Uterus (tissue), 2 donors: ENCODE results near the gene PRUNE1.

Source experiments
- POLR2A ChIP-seq, 2 donors: fragments of 450-650 bp; IDR thresholded peaks; one replicate each; pipeline ENCODE4 v1.6.1; 2016; ENCODE audit warnings: antibody characterized with exemption in 2 of 2, mild to moderate bottlenecking in 1 of 2, moderate library complexity in 1 of 2
- TF ChIP-seq, protein P1 (sequence below), 4 experiments: fragments of 200-600 bp in 2 of 4; fragments of 450-650 bp in 2 of 4; sonication (generic) in 2 of 4; IDR thresholded peaks; one replicate each; pipeline ENCODE4 v1.5.1; 2016 to 2019; ENCODE audit warnings: antibody characterized with exemption in 4 of 4, mild to moderate bottlenecking in 2 of 4, moderate library complexity in 1 of 4

DNA sequence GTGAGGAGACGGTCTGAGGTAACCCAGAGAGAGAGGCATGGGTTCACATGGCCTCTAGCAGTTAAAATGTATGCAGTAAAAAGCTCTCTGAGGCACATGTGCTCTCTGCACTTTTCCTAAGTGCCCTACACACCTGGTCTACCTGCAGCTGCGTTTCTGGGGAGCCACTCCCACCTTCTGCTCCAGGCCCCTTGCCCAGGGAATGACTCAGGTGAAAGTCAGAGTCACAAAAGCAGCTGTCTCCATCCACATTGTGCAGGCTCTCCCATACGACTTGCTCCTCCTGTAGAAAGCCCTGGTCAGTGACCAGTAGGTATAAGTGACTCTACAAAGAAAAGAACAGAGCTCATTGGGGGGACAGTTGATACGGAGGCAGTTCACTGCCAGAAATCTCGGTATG, 10.3 kb upstream of the PRUNE1 start:
- TF ChIP-seq, protein P1, sequence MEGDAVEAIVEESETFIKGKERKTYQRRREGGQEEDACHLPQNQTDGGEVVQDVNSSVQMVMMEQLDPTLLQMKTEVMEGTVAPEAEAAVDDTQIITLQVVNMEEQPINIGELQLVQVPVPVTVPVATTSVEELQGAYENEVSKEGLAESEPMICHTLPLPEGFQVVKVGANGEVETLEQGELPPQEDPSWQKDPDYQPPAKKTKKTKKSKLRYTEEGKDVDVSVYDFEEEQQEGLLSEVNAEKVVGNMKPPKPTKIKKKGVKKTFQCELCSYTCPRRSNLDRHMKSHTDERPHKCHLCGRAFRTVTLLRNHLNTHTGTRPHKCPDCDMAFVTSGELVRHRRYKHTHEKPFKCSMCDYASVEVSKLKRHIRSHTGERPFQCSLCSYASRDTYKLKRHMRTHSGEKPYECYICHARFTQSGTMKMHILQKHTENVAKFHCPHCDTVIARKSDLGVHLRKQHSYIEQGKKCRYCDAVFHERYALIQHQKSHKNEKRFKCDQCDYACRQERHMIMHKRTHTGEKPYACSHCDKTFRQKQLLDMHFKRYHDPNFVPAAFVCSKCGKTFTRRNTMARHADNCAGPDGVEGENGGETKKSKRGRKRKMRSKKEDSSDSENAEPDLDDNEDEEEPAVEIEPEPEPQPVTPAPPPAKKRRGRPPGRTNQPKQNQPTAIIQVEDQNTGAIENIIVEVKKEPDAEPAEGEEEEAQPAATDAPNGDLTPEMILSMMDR (IDR thresholded peaks at IDR 0.05) = no peak
- TF ChIP-seq POLR2A (IDR thresholded peaks at IDR 0.05) = no peak
